ENCODE results near the gene TMC2.
A peak's percentile ranks its signal among the peaks of the same experiment; 100 is the strongest.

Gene TMC2

GRCh38 chr20:2688041-2688591 lies 151.7 kb downstream of the TMC2 start:
- H3K27me3 ChIP-seq (ENCODE audit: control insufficient read depth, low read length) = peaks cover 32% of the 10 kb centered on the region
- no peaks in the 10 kb centered on the region for H3F3A ChIP-seq (ENCODE audit: control insufficient read depth, insufficient read depth)
- H3K4me1 ChIP-seq (ENCODE audit: control insufficient read depth, low read length) = peaks cover 6% of the 10 kb centered on the region; the same call in 1 of the 2 replicates
- H3K4me2 ChIP-seq (ENCODE audit: low read length) = peak overlapping the region; percentile 15
- H3K36me3 ChIP-seq (ENCODE audit: control insufficient read depth, low read length) = no peaks in the 10 kb centered on the region
- no peaks in the 10 kb centered on the region for H3K9me2 ChIP-seq (replicated peaks; ENCODE audit: control insufficient read depth, low read length)
- H3K27ac ChIP-seq (ENCODE audit: low read depth, low read length) = no peak overlapping the region
- TF ChIP-seq CTCF (IDR thresholded peaks at IDR 0.05; ENCODE audit: low read depth, low read length, poor library complexity, severe bottlenecking) = peak; percentile 78
- TF ChIP-seq EZH2phosphoT487 (IDR thresholded peaks at IDR 0.05; ENCODE audit: borderline replicate concordance, low read length) = no peak
- H4K20me1 ChIP-seq (ENCODE audit: control insufficient read depth, insufficient read depth, low read depth, low read length) = no peaks in the 10 kb centered on the region
- H3K9me3 ChIP-seq (ENCODE audit: control insufficient read depth, insufficient read depth, low read length) = no peaks in the 10 kb centered on the region
- no peaks in the 10 kb centered on the region for H3K79me2 ChIP-seq (ENCODE audit: control insufficient read depth, low read length)
- no peak overlapping the region for H3K4me3 ChIP-seq (ENCODE audit: low read length)

- Histone ChIP-seq H4K20me1 (ENCODE audit: control insufficient read depth, insufficient read depth, low read depth, low read length) (no peaks in the 10 kb centered on the region), H3K9me3 (ENCODE audit: control insufficient read depth, insufficient read depth, low read length) (no peaks in the 10 kb centered on the region), H3K27me3 (ENCODE audit: control insufficient read depth, low read length) (peaks cover 50% of the 10 kb centered on the region), H3K36me3 (ENCODE audit: control insufficient read depth, low read length) (no peaks in the 10 kb centered on the region), H3K79me2 (ENCODE audit: control insufficient read depth, low read length) (no peaks in the 10 kb centered on the region), H3K4me2 (ENCODE audit: low read length) (no peak overlapping the region), H3K9me2 (replicated peaks; ENCODE audit: control insufficient read depth, low read length) (no peaks in the 10 kb centered on the region), H3F3A (ENCODE audit: control insufficient read depth, insufficient read depth) (no peaks in the 10 kb centered on the region), H3K4me1 (ENCODE audit: control insufficient read depth, low read length) (peaks cover 6% of the 10 kb centered on the region; the same call in 1 of the 2 replicates), H3K27ac (ENCODE audit: low read depth, low read length) (no peak overlapping the region), H3K4me3 (ENCODE audit: low read length) (no peak overlapping the region)
- TF ChIP-seq CTCF (IDR thresholded peaks at IDR 0.05; ENCODE audit: low read depth, low read length, poor library complexity, severe bottlenecking) = no peak
- TF ChIP-seq EZH2phosphoT487 (IDR thresholded peaks at IDR 0.05; ENCODE audit: borderline replicate concordance, low read length) = no peak
Measured at GRCh38 chr20:2690213-2690612, 153.8 kb downstream of the TMC2 start.

- Histone ChIP-seq H3K27ac (ENCODE audit: low read depth, low read length) (no peak overlapping the region), H3F3A (ENCODE audit: control insufficient read depth, insufficient read depth) (no peaks in the 10 kb centered on the region), H3K27me3 (ENCODE audit: control insufficient read depth, low read length) (peaks cover 55% of the 10 kb centered on the region), H3K4me2 (ENCODE audit: low read length) (no peak overlapping the region), H3K4me3 (ENCODE audit: low read length) (no peak overlapping the region), H3K9me2 (replicated peaks; ENCODE audit: control insufficient read depth, low read length) (no peaks in the 10 kb centered on the region), H3K79me2 (ENCODE audit: control insufficient read depth, low read length) (no peaks in the 10 kb centered on the region), H3K9me3 (ENCODE audit: control insufficient read depth, insufficient read depth, low read length) (no peaks in the 10 kb centered on the region), H3K36me3 (ENCODE audit: control insufficient read depth, low read length) (no peaks in the 10 kb centered on the region), H3K4me1 (ENCODE audit: control insufficient read depth, low read length) (peaks cover 6% of the 10 kb centered on the region; the same call in 1 of the 2 replicates), H4K20me1 (ENCODE audit: control insufficient read depth, insufficient read depth, low read depth, low read length) (no peaks in the 10 kb centered on the region)
- TF ChIP-seq CTCF (IDR thresholded peaks at IDR 0.05; ENCODE audit: low read depth, low read length, poor library complexity, severe bottlenecking) = no peak
- no peak for TF ChIP-seq EZH2phosphoT487 (IDR thresholded peaks at IDR 0.05; ENCODE audit: borderline replicate concordance, low read length)
Measured at GRCh38 chr20:2690718-2691117, 154.3 kb downstream of the TMC2 start.
